Measurements from ENCODE around the gene ADAMTS20.
"Not testable (repeated sequence)": the region's sequence is repeated elsewhere in the genome, so short reads cannot be mapped to it uniquely, and the experiment has no call there.

The ADAMTS20 gene

GRCh38 chr12:43362910-43363694 is 188.9 kb downstream of the ADAMTS20 start:
- DNase-seq (ENCODE audit: low read depth in 1 of 2, low spot score in 1 of 2) = no peak

GRCh38 chr12:43361031-43361710 is 190.8 kb downstream of the ADAMTS20 start:
- DNase-seq (ENCODE audit: low read depth in 1 of 2, low spot score in 1 of 2) = no peak

GRCh38 chr12:43360001-43360400 is 192.0 kb downstream of the ADAMTS20 start:
- not testable (repeated sequence) for DNase-seq (ENCODE audit: low read depth in 1 of 2, low spot score in 1 of 2)

- no peak for DNase-seq (ENCODE audit: low read depth in 1 of 2, low spot score in 1 of 2)
Observed at GRCh38 chr12:43357141-43357540, 194.9 kb downstream of the ADAMTS20 start.

GRCh38 chr12:43352001-43352400 is 200.0 kb downstream of the ADAMTS20 start:
- DNase-seq (ENCODE audit: low read depth in 1 of 2, low spot score in 1 of 2) = no peak

- no peak for DNase-seq (ENCODE audit: low read depth in 1 of 2, low spot score in 1 of 2)
Observed at GRCh38 chr12:43349863-43350262, 202.1 kb downstream of the ADAMTS20 start.

- DNase-seq (ENCODE audit: low read depth in 1 of 2, low spot score in 1 of 2) = no peak
Observed at GRCh38 chr12:43348221-43348620, 203.8 kb downstream of the ADAMTS20 start.

- no peak for DNase-seq (ENCODE audit: low read depth in 1 of 2, low spot score in 1 of 2)
Observed at GRCh38 chr12:43347026-43347425, 205.0 kb downstream of the ADAMTS20 start.

GRCh38 chr12:43345023-43345422 is 207.0 kb downstream of the ADAMTS20 start:
- DNase-seq (ENCODE audit: low read depth in 1 of 2, low spot score in 1 of 2) = no peak

- not testable (repeated sequence) for DNase-seq (ENCODE audit: low read depth in 1 of 2, low spot score in 1 of 2)
Observed at GRCh38 chr12:43341785-43342313, 210.2 kb downstream of the ADAMTS20 start.

- DNase-seq (ENCODE audit: low read depth in 1 of 2, low spot score in 1 of 2) = no peak
Observed at GRCh38 chr12:43338848-43339526, 213.0 kb downstream of the ADAMTS20 start.

- no peak for DNase-seq (ENCODE audit: low read depth in 1 of 2, low spot score in 1 of 2)
Observed at GRCh38 chr12:43337571-43338444, 214.2 kb downstream of the ADAMTS20 start.

GRCh38 chr12:43336962-43337555 is 214.9 kb downstream of the ADAMTS20 start:
- DNase-seq (ENCODE audit: low read depth in 1 of 2, low spot score in 1 of 2) = no peak

- no peak for DNase-seq (ENCODE audit: low read depth in 1 of 2, low spot score in 1 of 2)
Observed at GRCh38 chr12:43333644-43334043, 218.4 kb downstream of the ADAMTS20 start.

- DNase-seq (ENCODE audit: low read depth in 1 of 2, low spot score in 1 of 2) = no peak
Observed at GRCh38 chr12:43332977-43333640, 218.9 kb downstream of the ADAMTS20 start.

GRCh38 chr12:43331935-43332334 is 220.1 kb downstream of the ADAMTS20 start:
- no peak for DNase-seq (ENCODE audit: low read depth in 1 of 2, low spot score in 1 of 2)

- DNase-seq (ENCODE audit: low read depth in 1 of 2, low spot score in 1 of 2) = no peak
Observed at GRCh38 chr12:43329375-43329774, 222.6 kb downstream of the ADAMTS20 start.

- no peak for DNase-seq (ENCODE audit: low read depth in 1 of 2, low spot score in 1 of 2)
Observed at GRCh38 chr12:43325786-43326185, 226.2 kb downstream of the ADAMTS20 start.

- DNase-seq (ENCODE audit: low read depth in 1 of 2, low spot score in 1 of 2) = no peak
Observed at GRCh38 chr12:43320281-43320680, 231.7 kb downstream of the ADAMTS20 start.

- DNase-seq (ENCODE audit: low read depth in 1 of 2, low spot score in 1 of 2) = no peak
Observed at GRCh38 chr12:43318021-43318420, 234.0 kb downstream of the ADAMTS20 start.

All from activated CD4-positive, alpha-beta T cell treated with anti-CD3 and anti-CD28 coated beads, Interleukin-2, amount 50 U/mL, for 24 hours (primary cell).